ENCODE data around the gene NDUFS4.
"Not testable (repeated sequence)": the region's sequence is repeated elsewhere in the genome, so short reads cannot be mapped to it uniquely, and the experiment has no call there.

The NDUFS4 gene

GRCh38 chr5:53542926-53543325 is 17.5 kb upstream of the NDUFS4 start:
- TF ChIP-seq, protein P1, sequence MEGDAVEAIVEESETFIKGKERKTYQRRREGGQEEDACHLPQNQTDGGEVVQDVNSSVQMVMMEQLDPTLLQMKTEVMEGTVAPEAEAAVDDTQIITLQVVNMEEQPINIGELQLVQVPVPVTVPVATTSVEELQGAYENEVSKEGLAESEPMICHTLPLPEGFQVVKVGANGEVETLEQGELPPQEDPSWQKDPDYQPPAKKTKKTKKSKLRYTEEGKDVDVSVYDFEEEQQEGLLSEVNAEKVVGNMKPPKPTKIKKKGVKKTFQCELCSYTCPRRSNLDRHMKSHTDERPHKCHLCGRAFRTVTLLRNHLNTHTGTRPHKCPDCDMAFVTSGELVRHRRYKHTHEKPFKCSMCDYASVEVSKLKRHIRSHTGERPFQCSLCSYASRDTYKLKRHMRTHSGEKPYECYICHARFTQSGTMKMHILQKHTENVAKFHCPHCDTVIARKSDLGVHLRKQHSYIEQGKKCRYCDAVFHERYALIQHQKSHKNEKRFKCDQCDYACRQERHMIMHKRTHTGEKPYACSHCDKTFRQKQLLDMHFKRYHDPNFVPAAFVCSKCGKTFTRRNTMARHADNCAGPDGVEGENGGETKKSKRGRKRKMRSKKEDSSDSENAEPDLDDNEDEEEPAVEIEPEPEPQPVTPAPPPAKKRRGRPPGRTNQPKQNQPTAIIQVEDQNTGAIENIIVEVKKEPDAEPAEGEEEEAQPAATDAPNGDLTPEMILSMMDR (IDR thresholded peaks at IDR 0.05; ENCODE audit: low read length, missing control alignments), result no peak
- no peak for DNase-seq (ENCODE audit: low read depth)

GRCh38 chr5:53543401-53543800 is 17.0 kb upstream of the NDUFS4 start:
- TF ChIP-seq, protein P1 (IDR thresholded peaks at IDR 0.05; ENCODE audit: low read length, missing control alignments), result no peak
- peak; percentile 20 for DNase-seq (ENCODE audit: low read depth)
- H3K4me3 ChIP-seq (replicated peaks; ENCODE audit: low read depth, low read length), result no peak overlapping the region

More at GRCh38 chr5:53542926-53543325, 17.5 kb upstream of the NDUFS4 start:
- H3K4me3 ChIP-seq (replicated peaks; ENCODE audit: low read depth, low read length), result no peak overlapping the region

- no peak for DNase-seq (ENCODE audit: low read depth)
- TF ChIP-seq, protein P1 (IDR thresholded peaks at IDR 0.05; ENCODE audit: low read length, missing control alignments), result no peak
- no peak overlapping the region for H3K4me3 ChIP-seq (replicated peaks; ENCODE audit: low read depth, low read length)
Measured at GRCh38 chr5:53545744-53546143, 14.7 kb upstream of the NDUFS4 start.

DNA sequence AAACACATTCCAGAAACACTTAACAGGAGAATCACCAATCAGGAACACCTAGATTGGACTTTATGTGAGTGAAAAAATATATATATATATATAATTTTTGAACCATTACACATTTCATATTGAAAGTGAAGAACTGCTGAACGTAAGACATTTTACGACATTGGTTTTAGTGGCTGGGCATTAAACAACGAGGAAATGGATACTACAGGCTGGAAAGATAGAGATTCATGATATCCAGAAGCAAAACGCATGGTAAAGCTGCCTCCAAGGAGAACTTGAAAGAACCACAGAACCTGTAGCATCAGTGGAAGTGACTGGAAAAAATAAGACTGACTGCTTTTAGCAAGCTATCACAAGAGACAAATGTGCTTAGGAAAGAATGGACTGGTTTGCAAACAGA is 13.2 kb upstream of the NDUFS4 start:
- TF ChIP-seq, protein P1 (IDR thresholded peaks at IDR 0.05; ENCODE audit: low read length, missing control alignments), result no peak
- no peak for DNase-seq (ENCODE audit: low read depth)
- no peak overlapping the region for H3K4me3 ChIP-seq (replicated peaks; ENCODE audit: low read depth, low read length)

DNA sequence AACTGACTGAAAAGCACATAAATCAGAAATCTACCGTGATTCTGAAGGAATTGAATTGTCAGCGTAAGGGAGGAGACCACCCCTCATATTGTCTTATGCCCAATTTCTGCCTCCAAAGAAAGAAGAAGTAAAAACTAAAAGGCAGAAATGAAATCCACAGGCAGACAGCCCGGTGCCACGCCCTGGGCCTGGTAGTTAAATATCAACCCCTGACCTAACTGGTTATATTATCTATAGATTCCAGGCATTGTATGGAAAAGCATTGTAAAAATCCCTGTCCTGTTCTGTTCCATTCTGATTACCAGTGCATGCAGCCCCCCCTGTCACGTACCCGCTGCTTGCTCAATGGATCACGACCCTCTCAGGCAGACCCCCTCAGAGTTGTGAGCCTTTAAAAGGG is 11.9 kb upstream of the NDUFS4 start:
- not testable (repeated sequence) for H3K4me3 ChIP-seq (replicated peaks; ENCODE audit: low read depth, low read length); DNase-seq (ENCODE audit: low read depth)

DNA sequence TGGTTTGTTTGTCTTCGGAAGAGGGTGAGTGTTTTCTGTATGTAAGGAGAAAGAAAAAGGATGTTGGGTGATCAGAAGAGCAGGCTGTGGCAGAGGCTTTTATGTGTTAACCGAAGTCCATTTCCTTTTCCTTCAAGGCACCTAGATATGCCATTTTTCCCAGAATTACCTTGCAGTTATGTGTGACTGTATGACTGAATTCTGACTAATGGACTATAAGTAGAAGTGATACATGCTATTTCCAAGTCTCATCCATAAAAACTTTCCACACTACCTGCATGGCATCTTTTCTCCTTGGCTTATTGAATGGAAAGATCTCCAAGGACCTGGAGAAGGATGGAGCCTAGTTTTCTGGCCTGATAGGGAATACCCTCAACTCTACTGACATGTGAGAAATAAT is 10.6 kb upstream of the NDUFS4 start:
- TF ChIP-seq, protein P1 (IDR thresholded peaks at IDR 0.05; ENCODE audit: low read length, missing control alignments), result no peak
- DNase-seq (ENCODE audit: low read depth), result no peak
- no peak overlapping the region for H3K4me3 ChIP-seq (replicated peaks; ENCODE audit: low read depth, low read length)

DNA sequence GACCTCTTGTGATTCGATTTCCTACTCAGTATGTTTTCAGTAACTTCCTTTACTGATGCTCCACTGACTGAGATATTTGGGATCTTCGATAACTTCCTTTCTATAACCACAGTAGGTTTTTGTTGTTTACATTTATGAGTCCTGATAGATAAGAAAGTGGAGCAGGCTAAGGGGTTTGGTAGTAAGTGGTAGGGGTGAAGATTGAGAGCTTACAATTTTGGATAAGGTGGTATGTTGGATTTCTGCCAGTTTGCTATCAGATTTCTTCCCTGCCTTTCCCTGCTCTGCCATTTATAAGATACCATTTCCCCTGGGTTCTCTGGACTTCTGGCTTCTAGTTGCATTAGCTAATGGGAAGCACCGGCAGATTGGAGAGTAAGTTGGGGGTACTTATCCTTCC is 7.9 kb upstream of the NDUFS4 start:
- TF ChIP-seq, protein P1 (IDR thresholded peaks at IDR 0.05; ENCODE audit: low read length, missing control alignments), result no peak
- DNase-seq (ENCODE audit: low read depth), result no peak

More for the DNA sequence above, 7.9 kb upstream of the NDUFS4 start:
- H3K4me3 ChIP-seq (replicated peaks; ENCODE audit: low read depth, low read length), result no peak overlapping the region
